H1 (cell line): ENCODE measurements around the gene SEMA4D.

Source experiments
- ATF3 ChIP-seq: IDR thresholded peaks from 2 replicates; pipeline ENCODE4 v1.6.1; 2011; ENCODE audit warnings: low read depth, mild to moderate bottlenecking, low read length; ENCODE audit not compliant: insufficient read depth
- BACH1 ChIP-seq: IDR thresholded peaks from 2 replicates; pipeline ENCODE4 v1.6.1; 2012; ENCODE audit warnings: low read length, improper control_type of control experiment
- CHD2 ChIP-seq: IDR thresholded peaks from 2 replicates; pipeline ENCODE4 v1.6.1; 2012; ENCODE audit warnings: low read length, improper control_type of control experiment
- CTCF ChIP-seq, 3 experiments: IDR thresholded peaks; 1 replicate in 2 of 3; 2 replicates in 1 of 3; pipeline versions ENCODE4 v1.5.1 to v1.6.1; 2011; ENCODE audit warnings: low read length in 3 of 3, mild to moderate bottlenecking in 3 of 3, inconsistent platforms in 2 of 3, low read depth in 1 of 3, moderate library complexity in 1 of 3; ENCODE audit not compliant: insufficient read depth in 1 of 3; ENCODE audit errors: control extremely low read depth in 1 of 3
- GABPA ChIP-seq: IDR thresholded peaks from 2 replicates; pipeline ENCODE4 v1.6.1; 2011; ENCODE audit warnings: mild to moderate bottlenecking, low read length, moderate library complexity, borderline replicate concordance; ENCODE audit not compliant: insufficient read depth
- POLR2AphosphoS5 ChIP-seq: IDR thresholded peaks from 2 replicates; pipeline ENCODE4 v1.6.1; 2011; ENCODE audit warnings: low read depth, low read length
- SRF ChIP-seq: IDR thresholded peaks from 2 replicates; pipeline ENCODE4 v1.6.1; 2011; ENCODE audit warnings: mild to moderate bottlenecking, low read depth, low read length, moderate library complexity

GRCh38 chr9:89379031-89379430, 118.9 kb downstream of the SEMA4D start:
- TF ChIP-seq POLR2AphosphoS5, result no peak
- no peak for TF ChIP-seq CTCF (IDR thresholded peaks at IDR 0.05; ENCODE audit: control extremely low read depth in 1 of 3, insufficient read depth in 1 of 3, low read depth in 1 of 3, low read length in 3 of 3)
- TF ChIP-seq SRF, result no peak
- TF ChIP-seq GABPA, result no peak
- no peak for TF ChIP-seq CHD2
- TF ChIP-seq BACH1, result no peak
- no peak for TF ChIP-seq ATF3
